ENCODE data around the gene SMAGP. TPM values are rescaled to one million over a fixed set of nuclear protein-coding genes. Genes with fewer than 3 reads are reported as not detected.

The SMAGP gene
- total and polyA plus RNA-seq, 9 donors = 5.2 to 36.5 (median 9.4) TPM

DNA sequence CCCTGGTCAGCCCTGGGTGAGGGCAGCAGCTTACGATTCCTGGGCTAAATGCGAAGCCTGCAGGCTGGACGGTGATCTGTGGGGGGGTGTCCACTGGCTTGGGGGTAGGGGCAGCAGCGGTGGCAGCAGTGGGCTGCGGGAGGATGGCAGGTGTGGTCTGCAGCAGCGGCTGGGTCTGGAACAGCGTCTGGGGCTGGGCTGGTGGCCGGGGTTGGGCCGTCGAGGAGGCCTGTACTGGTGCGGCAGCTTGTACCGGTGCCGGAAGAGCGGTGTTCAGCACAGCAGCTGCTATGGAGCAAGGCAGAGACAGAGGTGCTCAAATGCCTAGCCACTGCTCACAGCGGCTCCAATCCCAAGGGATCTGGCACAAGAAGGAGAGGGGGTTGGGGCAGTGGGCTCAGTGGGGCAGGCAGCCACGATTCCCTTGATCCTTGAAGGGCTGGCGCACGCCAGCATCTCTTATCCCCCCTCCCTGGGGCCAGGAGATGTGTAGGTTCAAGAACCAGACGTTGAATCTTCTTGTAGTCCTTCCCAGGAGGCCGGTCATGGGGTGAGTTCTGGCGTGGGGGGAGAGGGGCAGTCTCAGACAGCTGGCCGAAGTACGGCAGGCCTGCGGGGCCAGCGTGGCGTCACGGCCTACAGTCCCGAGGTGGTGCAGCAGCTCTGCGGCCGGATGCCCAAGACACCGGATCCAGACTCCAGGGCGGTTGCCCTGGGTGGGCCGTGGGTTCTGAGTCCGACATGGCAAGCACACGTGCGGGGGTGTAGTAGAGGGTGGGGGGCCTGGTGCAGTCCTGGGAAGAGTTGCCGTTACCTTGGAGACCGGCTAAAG is 72.3 kb downstream of the SMAGP start:
- H3K27me3 ChIP-seq = no peaks in the 10 kb centered on the region
- H3K27ac ChIP-seq = no peak overlapping the region
- no peak for TF ChIP-seq POLR2A (IDR thresholded peaks at IDR 0.05)
- TF ChIP-seq, protein P1, sequence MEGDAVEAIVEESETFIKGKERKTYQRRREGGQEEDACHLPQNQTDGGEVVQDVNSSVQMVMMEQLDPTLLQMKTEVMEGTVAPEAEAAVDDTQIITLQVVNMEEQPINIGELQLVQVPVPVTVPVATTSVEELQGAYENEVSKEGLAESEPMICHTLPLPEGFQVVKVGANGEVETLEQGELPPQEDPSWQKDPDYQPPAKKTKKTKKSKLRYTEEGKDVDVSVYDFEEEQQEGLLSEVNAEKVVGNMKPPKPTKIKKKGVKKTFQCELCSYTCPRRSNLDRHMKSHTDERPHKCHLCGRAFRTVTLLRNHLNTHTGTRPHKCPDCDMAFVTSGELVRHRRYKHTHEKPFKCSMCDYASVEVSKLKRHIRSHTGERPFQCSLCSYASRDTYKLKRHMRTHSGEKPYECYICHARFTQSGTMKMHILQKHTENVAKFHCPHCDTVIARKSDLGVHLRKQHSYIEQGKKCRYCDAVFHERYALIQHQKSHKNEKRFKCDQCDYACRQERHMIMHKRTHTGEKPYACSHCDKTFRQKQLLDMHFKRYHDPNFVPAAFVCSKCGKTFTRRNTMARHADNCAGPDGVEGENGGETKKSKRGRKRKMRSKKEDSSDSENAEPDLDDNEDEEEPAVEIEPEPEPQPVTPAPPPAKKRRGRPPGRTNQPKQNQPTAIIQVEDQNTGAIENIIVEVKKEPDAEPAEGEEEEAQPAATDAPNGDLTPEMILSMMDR (IDR thresholded peaks at IDR 0.05) = no peak
- TF ChIP-seq EP300 (IDR thresholded peaks at IDR 0.05) = no peak
- no peak overlapping the region for H3K4me3 ChIP-seq
- intact Hi-C loops (cut with DNase I) = no loop called here
- H3K9me3 ChIP-seq = no peaks in the 10 kb centered on the region
- DNase-seq = no peak
- 87 to 89% (median 88%) methylated on average over 38 of the region's 38 CpGs for WGBS, 3 donors
- no peaks in the 10 kb centered on the region for H3K36me3 ChIP-seq
- H3K4me1 ChIP-seq (ENCODE audit: insufficient read depth) = no peaks in the 10 kb centered on the region

DNA sequence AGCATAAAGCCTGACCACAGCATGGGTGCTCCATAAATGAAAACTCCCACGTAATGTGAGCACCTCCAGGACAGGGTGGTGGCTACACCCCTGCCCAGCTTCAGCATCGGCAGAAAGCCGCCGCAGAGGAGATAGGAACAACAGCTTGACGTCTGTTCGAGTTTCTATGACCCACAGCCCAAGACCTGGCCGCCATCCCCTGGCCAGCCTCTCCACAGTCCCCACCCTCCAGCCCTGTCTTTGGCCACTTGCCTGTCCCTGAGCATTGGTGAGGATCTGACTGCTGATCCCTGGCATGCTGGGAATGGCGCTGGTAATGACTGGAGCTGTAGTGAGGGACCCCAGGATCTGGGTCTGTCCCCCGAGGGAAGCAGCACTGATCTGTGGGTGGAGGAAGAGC is 73.7 kb downstream of the SMAGP start:
- TF ChIP-seq EP300 (IDR thresholded peaks at IDR 0.05) = no peak
- TF ChIP-seq, protein P1 (IDR thresholded peaks at IDR 0.05) = no peak
- no peak for TF ChIP-seq POLR2A (IDR thresholded peaks at IDR 0.05)
- H3K27me3 ChIP-seq = no peaks in the 10 kb centered on the region
- no peaks in the 10 kb centered on the region for H3K4me1 ChIP-seq (ENCODE audit: insufficient read depth)
- 90 to 91% (median 90%) methylated on average over 9 of the region's 9 CpGs for WGBS, 3 donors
- intact Hi-C loops (cut with DNase I) = no loop called here
- DNase-seq = no peak
- no peak overlapping the region for H3K27ac ChIP-seq
- H3K36me3 ChIP-seq = no peaks in the 10 kb centered on the region
- H3K9me3 ChIP-seq = no peaks in the 10 kb centered on the region
- no peak overlapping the region for H3K4me3 ChIP-seq

DNA sequence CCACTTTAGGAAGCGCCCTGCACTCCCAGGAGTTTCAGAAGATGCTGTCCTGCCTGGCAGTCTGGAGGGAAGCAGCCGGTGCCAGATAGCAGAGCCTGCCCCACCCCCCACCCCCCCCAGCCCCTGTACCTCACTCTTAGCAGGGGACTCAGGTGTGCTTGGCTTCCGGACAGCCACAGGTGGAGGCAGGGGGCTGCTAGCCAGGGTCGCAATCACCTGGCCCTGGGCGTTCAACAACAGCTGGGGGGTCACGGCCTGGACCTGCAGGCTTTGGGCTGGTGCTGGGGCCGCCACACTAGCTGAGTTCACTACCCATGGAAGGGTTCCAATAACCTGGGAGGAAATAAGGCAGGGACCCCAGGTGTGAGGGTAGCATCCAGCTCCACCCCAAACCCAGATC is 74.4 kb downstream of the SMAGP start:
- no peak overlapping the region for H3K4me3 ChIP-seq
- no peaks in the 10 kb centered on the region for H3K36me3 ChIP-seq
- TF ChIP-seq, protein P1 (IDR thresholded peaks at IDR 0.05) = no peak
- no peak for TF ChIP-seq EP300 (IDR thresholded peaks at IDR 0.05)
- no peak for TF ChIP-seq POLR2A (IDR thresholded peaks at IDR 0.05)
- no peak overlapping the region for H3K27ac ChIP-seq
- H3K27me3 ChIP-seq = no peaks in the 10 kb centered on the region
- no peaks in the 10 kb centered on the region for H3K4me1 ChIP-seq (ENCODE audit: insufficient read depth)
- intact Hi-C loops (cut with DNase I) = no loop called here
- no peaks in the 10 kb centered on the region for H3K9me3 ChIP-seq
- WGBS, 3 donors = 83 to 98% (median 86%) methylated on average over 7 of the region's 7 CpGs
- no peak for DNase-seq

Other genes starting within 250 kb of the SMAGP start
- 10 to 100 TPM; 32.3 to 48.8 (median 41.1) TPM for gene SLC11A2, start 244.0 kb downstream of the SMAGP start, total RNA-seq
- gene SLC11A2, start 244.0 kb downstream of the SMAGP start, polyA plus RNA-seq = 10 to 100 TPM; 13.6 to 24.2 TPM
- gene LETMD1, start 222.1 kb downstream of the SMAGP start, total RNA-seq = 10 to 100 TPM; 53.5 to 75.0 (median 68.4) TPM
- 100 to 1,000 TPM in 1 of 2 donors, 10 to 100 TPM in 1; 90.3 to 122 TPM for gene LETMD1, start 222.1 kb downstream of the SMAGP start, polyA plus RNA-seq
- gene CSRNP2, start 186.8 kb downstream of the SMAGP start, total RNA-seq = 10 to 100 TPM; 18.3 to 32.2 (median 28.7) TPM
- 10 to 100 TPM; 16.1 to 22.7 TPM for gene CSRNP2, start 186.8 kb downstream of the SMAGP start, polyA plus RNA-seq
- 10 to 100 TPM; 10.5 to 32.0 (median 22.7) TPM for gene TFCP2, start 97.3 kb downstream of the SMAGP start, total RNA-seq
- gene TFCP2, start 97.3 kb downstream of the SMAGP start, polyA plus RNA-seq = 10 to 100 TPM; 14.9 to 27.7 TPM
- gene POU6F1, start 52.4 kb downstream of the SMAGP start, total RNA-seq = 10 to 100 TPM; 15.3 to 48.8 (median 30.2) TPM
- gene POU6F1, start 52.4 kb downstream of the SMAGP start, polyA plus RNA-seq = 10 to 100 TPM; 11.8 to 17.5 TPM
- 100 to 1,000 TPM; 123 to 254 (median 140) TPM for gene DAZAP2, start 31.6 kb downstream of the SMAGP start, total RNA-seq
- gene DAZAP2, start 31.6 kb downstream of the SMAGP start, polyA plus RNA-seq = 100 to 1,000 TPM; 277 to 323 TPM
- 1 to 10 TPM; 1.1 to 3.5 (median 1.5) TPM for gene BIN2, start 53.8 kb upstream of the SMAGP start, total RNA-seq
- gene BIN2, start 53.8 kb upstream of the SMAGP start, polyA plus RNA-seq = 1 to 10 TPM; 1.1 to 7.6 TPM
- not detected for gene CELA1, start 76.3 kb upstream of the SMAGP start, total RNA-seq
- not detected for gene CELA1, start 76.3 kb upstream of the SMAGP start, polyA plus RNA-seq
- gene GALNT6, start 121.0 kb upstream of the SMAGP start, total RNA-seq = 10 to 100 TPM in 2 of 7 donors, 1 to 10 TPM in 4, under 1 TPM in 1; 0.56 to 14.5 (median 4.0) TPM
- 1 to 10 TPM in 1 of 2 donors, under 1 TPM in 1; 0.51 to 2.7 TPM for gene GALNT6, start 121.0 kb upstream of the SMAGP start, polyA plus RNA-seq
- 10 to 100 TPM in 4 of 7 donors, 1 to 10 TPM in 3; 4.7 to 18.5 (median 10.6) TPM for gene SLC4A8, start 154.4 kb upstream of the SMAGP start, total RNA-seq
- gene SLC4A8, start 154.4 kb upstream of the SMAGP start, polyA plus RNA-seq = 1 to 10 TPM; 1.5 to 4.7 TPM

All from ovary (tissue), 9 donors.